HG03196 (cell line): Measurements from ENCODE around the gene RBM12.

Source experiments
- ATAC-seq: cut with Tn5 transposase; IDR thresholded peaks from one replicate; pipeline ENCODE4 v1.9.1; 2021; ENCODE audit not compliant: unreplicated experiment

Gene RBM12

DNA sequence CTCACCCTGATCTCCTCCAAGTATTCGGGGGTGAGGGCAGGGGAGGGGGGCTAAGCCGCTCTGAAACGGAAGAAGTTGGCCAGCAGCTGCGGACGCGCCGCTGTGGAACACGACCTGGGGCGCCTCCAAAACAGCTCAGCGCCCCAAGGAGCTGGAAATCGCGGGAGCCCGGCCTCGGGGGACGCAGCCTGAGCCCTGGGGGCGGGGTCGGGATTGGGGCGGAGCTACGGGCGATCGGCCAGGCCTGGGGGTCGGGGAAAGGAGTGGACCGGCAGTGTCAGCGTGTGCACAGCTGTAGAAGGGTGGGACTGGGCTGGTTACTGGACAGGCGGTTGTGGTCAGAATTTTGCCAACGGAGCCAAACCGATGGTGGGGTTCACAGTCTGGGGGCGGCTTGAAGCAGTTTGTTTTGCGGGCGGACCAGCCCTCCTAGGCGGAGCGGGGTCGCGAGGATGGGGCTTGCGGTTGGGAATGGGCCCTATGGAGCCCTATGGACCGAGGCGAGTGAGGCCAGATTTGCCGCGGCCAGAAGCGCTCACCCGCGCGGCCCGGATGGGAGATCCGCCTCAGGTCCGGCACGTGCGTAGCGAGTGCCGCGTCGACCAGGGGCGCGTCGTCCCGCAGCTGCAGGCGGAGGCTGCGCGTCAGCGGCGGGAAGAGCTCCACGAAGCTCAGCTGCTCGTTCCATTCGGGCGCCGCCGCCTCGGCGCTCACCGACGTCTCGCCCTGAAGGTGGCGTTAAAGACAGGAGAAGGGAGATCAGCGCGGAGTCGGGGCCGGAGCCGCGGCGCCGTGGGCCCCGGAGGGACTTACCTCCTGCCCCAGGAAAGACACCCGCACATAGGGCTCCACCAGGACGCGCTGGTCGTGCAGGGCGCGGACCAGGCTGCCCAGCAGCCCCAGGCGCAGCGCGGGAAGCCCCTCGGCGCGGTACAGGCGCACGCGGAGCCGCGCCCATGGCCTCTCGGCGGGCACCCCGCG lies 63.4 kb downstream of the RBM12 start:
- no peak for ATAC-seq

DNA sequence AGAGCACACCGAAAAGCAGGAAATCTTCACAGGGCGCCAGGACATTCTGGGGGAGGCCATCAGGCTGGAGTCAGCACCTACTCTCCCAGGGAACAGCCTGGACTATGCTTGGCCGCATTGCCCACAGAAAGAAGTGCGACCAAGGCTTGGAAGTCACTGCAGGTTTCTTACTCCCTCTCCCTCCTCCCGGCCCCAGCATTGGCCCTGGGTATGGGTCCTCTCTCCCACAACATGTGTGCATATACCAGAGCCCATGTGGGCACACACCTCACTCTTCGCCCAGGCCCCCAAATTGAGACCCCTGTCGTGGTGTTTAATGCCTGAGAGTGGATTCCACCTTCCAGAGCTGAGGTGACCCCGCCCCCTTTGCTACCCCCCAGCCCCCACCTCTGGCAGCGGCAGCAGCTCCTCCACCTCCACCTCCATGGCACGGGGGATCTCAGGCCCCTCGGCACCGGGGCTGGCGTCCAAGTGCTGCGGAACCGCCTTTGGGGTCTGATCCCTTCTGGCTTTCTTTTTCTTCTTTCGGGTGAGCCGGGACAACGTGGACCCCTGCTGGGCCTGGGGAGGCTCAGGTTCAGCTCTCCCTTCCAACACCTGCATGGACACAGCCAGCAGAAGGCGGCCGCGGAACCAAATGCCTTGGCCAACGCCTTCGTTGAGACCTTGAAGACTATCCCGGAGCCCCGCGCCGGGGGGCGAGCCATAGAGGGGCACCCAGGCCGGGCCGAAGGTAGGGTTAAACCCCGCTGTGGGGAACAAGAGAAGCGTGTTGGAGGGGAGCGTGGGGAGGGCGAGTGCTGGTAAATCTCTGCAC lies 64.3 kb downstream of the RBM12 start:
- no peak for ATAC-seq

DNA sequence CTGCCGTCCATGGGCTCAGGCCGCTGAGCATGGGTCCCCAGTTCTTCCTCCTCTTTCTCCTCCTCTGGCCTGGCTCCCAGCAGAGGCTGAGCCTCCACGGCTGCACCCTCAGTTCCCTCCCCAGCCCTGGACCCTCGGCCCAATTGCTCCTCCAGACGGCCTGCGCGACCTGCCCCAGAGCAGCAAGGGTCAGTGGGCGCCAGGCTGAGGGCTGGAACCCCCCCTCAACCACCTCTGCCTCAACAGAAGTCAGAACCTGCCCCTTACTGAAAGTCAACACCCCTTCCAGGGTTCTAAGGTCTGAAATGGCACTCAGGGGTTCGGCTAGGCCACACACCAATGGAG lies 65.0 kb downstream of the RBM12 start:
- ATAC-seq, result no peak
